K562 (cell line): ENCODE results near the gene RAB31. TPM values are rescaled to one million over a fixed set of nuclear protein-coding genes. Genes with fewer than 3 reads are reported as not detected.

Experiments
- ATAC-seq: fragments of 200-7000 bp; cut with Tn5 transposase; 3 replicates; pipeline ENCODE4 v1.9.1; 2020; ENCODE audit warnings: moderate library complexity
- BruUV-seq: library from RNA; stranded (reverse); fragments of 400-500 nt; replicated peaks from 2 replicates; lab custom pipeline; 2021; lab: Mats Ljungman, UMichigan
- CTCF ChIA-PET: fragments of 300-600 bp; formaldehyde crosslinking; extraction: SDS; loops from one replicate; lab custom pipeline; 2021; ENCODE audit warnings: low intra/inter-chr PET ratio; lab: Yijun Ruan, JAX
- POLR2A ChIA-PET: fragments of 300-600, 350-650 bp; sonication (Branson Sonifier 250); formaldehyde crosslinking; extraction: SDS; loops from one replicate; lab custom pipeline; 2021; ENCODE audit warnings: antibody characterized with exemption, inconsistent platforms; lab: Yijun Ruan, JAX
- DNase-seq, 4 experiments: peaks; one replicate each; pipeline versions ENCODE4 v3.0.0 to v3.0.0-alpha.2; 2011 to 2018; ENCODE audit warnings: low spot score in 3 of 4, mixed read lengths in 3 of 4; ENCODE audit errors: extremely low read depth in 1 of 4
- FAIRE-seq: peaks from 2 replicates; lab custom pipeline; 2011; peaks lifted over from hg19 to GRCh38; lab: Jason Lieb, UNC
- H2AFZ ChIP-seq: 2 replicates; pipeline ENCODE4 v1.6.0; 2011; ENCODE audit warnings: low read depth, low read length, control low read depth, inconsistent platforms
- H3K27ac ChIP-seq: fragments of 200-600 bp; 3 replicates; pipeline ENCODE4 v1.8.0; 2011; ENCODE audit warnings: low read depth, mild to moderate bottlenecking, control low read depth, inconsistent platforms, low read length, moderate library complexity, mixed read lengths; ENCODE audit errors: extremely low read depth
- H3K27me3 ChIP-seq, 2 experiments: fragments of 300-600 bp in 1 of 2; 2 replicates in 1 of 2; 3 replicates in 1 of 2; pipeline versions ENCODE4 v1.6.0 to v1.8.0; 2011; ENCODE audit warnings: inconsistent platforms in 2 of 2, low read length in 2 of 2, mild to moderate bottlenecking in 1 of 2, mixed read lengths in 1 of 2, moderate library complexity in 1 of 2; ENCODE audit not compliant: control insufficient read depth in 2 of 2, insufficient read depth in 2 of 2
- H3K36me3 ChIP-seq: fragments of 300-600 bp; 3 replicates; pipeline ENCODE4 v1.8.0; 2011; ENCODE audit warnings: mild to moderate bottlenecking, low read length, inconsistent platforms; ENCODE audit not compliant: control insufficient read depth, insufficient read depth
- H3K4me1 ChIP-seq, 2 experiments: fragments of 200-600 bp in 1 of 2; replicated peaks in 1 of 2; 2 replicates in 1 of 2; 3 replicates in 1 of 2; pipeline versions ENCODE4 v1.5.1 to v1.8.0; 2011; ENCODE audit warnings: inconsistent platforms in 2 of 2, low read length in 2 of 2, mild to moderate bottlenecking in 1 of 2, mixed read lengths in 1 of 2, moderate library complexity in 1 of 2; ENCODE audit not compliant: control insufficient read depth in 2 of 2, insufficient read depth in 2 of 2
- H3K4me2 ChIP-seq: 2 replicates; pipeline ENCODE4 v1.6.1; 2011; ENCODE audit warnings: low read length, control low read depth, inconsistent platforms, mixed read lengths; ENCODE audit not compliant: insufficient read depth
- H3K4me3 ChIP-seq: fragments of 200-600 bp; sonication (generic), shearing (Covaris generic); 2 replicates; pipeline ENCODE4 v1.5.1; 2016; ENCODE audit warnings: control low read depth, inconsistent platforms
- H3K79me2 ChIP-seq: fragments of 200-600 bp; 3 replicates; pipeline ENCODE4 v1.8.0; 2011; ENCODE audit warnings: low read length, inconsistent platforms; ENCODE audit not compliant: control insufficient read depth, insufficient read depth
- H3K9ac ChIP-seq, 2 experiments: 2 replicates each; pipeline versions ENCODE4 v1.6.0 to v1.6.1; 2011; ENCODE audit warnings: low read depth in 2 of 2, low read length in 2 of 2, control low read depth in 1 of 2, inconsistent platforms in 1 of 2, mild to moderate bottlenecking in 1 of 2, mixed read lengths in 1 of 2; ENCODE audit not compliant: insufficient read depth in 1 of 2
- H3K9me1 ChIP-seq: one replicate; pipeline ENCODE4 v1.6.0; 2011; ENCODE audit warnings: inconsistent platforms, mild to moderate bottlenecking, low read length, moderate library complexity; ENCODE audit not compliant: control insufficient read depth, insufficient read depth
- H3K9me3 ChIP-seq: replicated peaks from 2 replicates; pipeline ENCODE4 v1.5.1; 2011; ENCODE audit warnings: low read depth, low read length, inconsistent platforms; ENCODE audit not compliant: control insufficient read depth, insufficient read depth
- H4K20me1 ChIP-seq: replicated peaks from 2 replicates; pipeline ENCODE4 v1.6.1; 2011; ENCODE audit warnings: low read length, inconsistent platforms, mixed read lengths; ENCODE audit not compliant: control insufficient read depth, insufficient read depth
- BCOR ChIP-seq: fragments of 450-650 bp; IDR thresholded peaks from 2 replicates; pipeline ENCODE4 v1.6.1; 2016
- CSDE1 ChIP-seq, 2 experiments: fragments of 450-650 bp; IDR thresholded peaks; 2 replicates each; pipeline ENCODE4 v1.6.1; 2016; ENCODE audit warnings: mild to moderate bottlenecking in 1 of 2
- NFRKB ChIP-seq: fragments of 450-650 bp; IDR thresholded peaks from 2 replicates; pipeline ENCODE4 v1.6.1; 2016; ENCODE audit warnings: low read depth
- RBM25 ChIP-seq: fragments of 200-400 bp; formaldehyde crosslinking; IDR thresholded peaks from 2 replicates; pipeline ENCODE4 v1.6.1; 2018; ENCODE audit warnings: low read length, low read depth, moderate library complexity; ENCODE audit not compliant: severe bottlenecking
- U2AF1 ChIP-seq: fragments of 200-400 bp; formaldehyde crosslinking; optimal IDR thresholded peaks from 2 replicates; pipeline ENCODE3; 2017; ENCODE audit warnings: mild to moderate bottlenecking, low read depth, low read length, moderate library complexity
- ZNF146 ChIP-seq: IDR thresholded peaks from one replicate; pipeline ENCODE4 v1.6.1; 2018; ENCODE audit warnings: missing compliant biosample characterization; ENCODE audit not compliant: unreplicated experiment
- WGBS: fragments of 100-300 bp; shearing (Covaris generic); methylation state at CpG from one replicate; pipeline ENCODE4 v1.1.6; 2016; ENCODE audit warnings: low coverage, mixed read lengths; ENCODE audit not compliant: insufficient coverage; ENCODE audit errors: missing lambda C conversion rate; 5-methylcytosine and 5-hydroxymethylcytosine counted together
- in situ Hi-C: fragments of 300-500 bp; cut with MboI; formaldehyde crosslinking; loops from 4 replicates; pipeline ENCODE4 v1.15.0; 2018; ENCODE audit warnings: inconsistent platforms, mixed read lengths
- intact Hi-C: fragments of 100-400 bp; cut with micrococcal nuclease; formaldehyde crosslinking; loops from 2 replicates; pipeline ENCODE4 v1.14.2; 2022
- polyA plus RNA-seq, 8 experiments: library from polyadenylated mRNA; depleted of rRNA in 4 of 8; stranded (reverse) in 5 of 8; unstranded in 3 of 8; fragments of >200 nt; fragmentation: Nextera tagmentation in 2 of 8; fragmentation: Illumina TruSeq in 1 of 8; extraction: Ambion mirVana in 2 of 8; extraction: Trizol in 1 of 8; gene quantifications; 2 replicates each; pipeline versions ENCODE4 v1.2.1 to v1.2.3, GENCODE V29; 2011 to 2014; ENCODE audit warnings: inconsistent platforms in 1 of 8, missing spikeins in 1 of 8
- total RNA-seq, 7 experiments: library from RNA; depleted of rRNA in 6 of 7; stranded (reverse); fragments of >200 nt in 6 of 7; fragmentation: Illumina TruSeq in 2 of 7; extraction: Trizol in 2 of 7; gene quantifications; 2 replicates each; pipeline versions ENCODE4 v1.2.1 to v1.2.3, GENCODE V29; 2011 to 2021; ENCODE audit warnings: low replicate concordance in 1 of 7
- TF ChIP-seq, protein P1 (sequence below): fragments of 250-450 bp; sonication (Bioruptor Pico); IDR thresholded peaks from 2 replicates; pipeline ENCODE4 v1.8.0; 2021; ENCODE audit warnings: moderate library complexity, mild to moderate bottlenecking, inconsistent platforms

RAB31 gene
- total and polyA plus RNA-seq, 9 of the 15 experiments (the other 6 are each of a cell fraction or from before 2014, with no cell fraction given) = 20.7 to 70.4 (median 41.3) TPM

- FAIRE-seq (no peak), DNase-seq (no peak), ATAC-seq (no peak)
- no peaks in the 10 kb centered on the region for H3K27me3 ChIP-seq
- 82% methylated on average over 2 of the region's 3 CpGs for WGBS
- CTCF ChIA-PET = no interaction called here
- H3K79me2 ChIP-seq = no peaks in the 10 kb centered on the region
- H3K36me3 ChIP-seq = no peaks in the 10 kb centered on the region
- TF ChIP-seq RBM25 = peak; percentile 14
- no peak for TF ChIP-seq NFRKB
- 0 out of 2 replicates have a peak, but pooled peaks have one; percentile 15 for TF ChIP-seq BCOR
- no peak for TF ChIP-seq U2AF1
- TF ChIP-seq, protein P1, sequence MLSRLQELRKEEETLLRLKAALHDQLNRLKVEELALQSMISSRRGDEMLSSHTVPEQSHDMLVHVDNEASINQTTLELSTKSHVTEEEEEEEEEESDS (CRISPR knock-in tag) = no peak
- peak; percentile 87 for TF ChIP-seq ZNF146 (CRISPR knock-in tag)
- TF ChIP-seq CSDE1 (IDR thresholded peaks at IDR 0.05) = no peak
- no peak overlapping the region for H2AFZ ChIP-seq
- intact Hi-C loops (loop anchor here (10.0 kb wide), 2 partner anchors 186 to 226 kb away; partner anchors contain the start of gene VAPA), in situ Hi-C loops (no loop called here)
- H3K27ac ChIP-seq = no peak overlapping the region
- H3K4me3 ChIP-seq = no peak overlapping the region
- H4K20me1 ChIP-seq = no peaks in the 10 kb centered on the region
- H3K9me1 ChIP-seq = no peaks in the 10 kb centered on the region
- H3K9ac ChIP-seq = no peak overlapping the region
- no peak overlapping the region for H3K4me2 ChIP-seq
- peaks cover 10 to 28% of the 10 kb centered on the region in 2 experiments; a peak in 4 of 5 replicates for H3K4me1 ChIP-seq
- POLR2A ChIA-PET = interaction anchor here (0.5 kb wide), 1 partner anchor 286 kb away, joined by 3 read pairs; no protein-coding TSS in a partner anchor
- H3K9me3 ChIP-seq = no peaks in the 10 kb centered on the region
- BruUV-seq = no TSS peak
These were observed 18.8 kb upstream of the RAB31 start for GRCh38 chr18:9689253-9689652.
